HepG2 (cell line): ENCODE data around the gene AHNAK. TPM values are rescaled to one million over a fixed set of nuclear protein-coding genes. Genes with fewer than 3 reads are reported as not detected.

Experiments used
- ATAC-seq: fragments of 200-7000 bp; cut with Tn5 transposase; 3 replicates; pipeline ENCODE4 v1.9.1; 2020; ENCODE audit warnings: mild to moderate bottlenecking, moderate library complexity
- BruUV-seq: library from RNA; stranded (reverse); fragments of 400-500 nt; replicated peaks from 2 replicates; lab custom pipeline; 2021; lab: Mats Ljungman, UMichigan
- CTCF ChIA-PET: fragments of 300-600 bp; formaldehyde crosslinking; extraction: SDS; loops from one replicate; lab custom pipeline; 2021; ENCODE audit warnings: low total read pairs, inconsistent platforms, low intra/inter-chr PET ratio; lab: Yijun Ruan, JAX
- POLR2A ChIA-PET: fragments of 350-600 bp; sonication (Branson Sonifier 250); formaldehyde crosslinking; loops from one replicate; lab custom pipeline; 2020; ENCODE audit warnings: antibody characterized with exemption, inconsistent platforms; lab: Yijun Ruan, JAX
- DNase-seq: peaks from one replicate; pipeline ENCODE4 v3.0.0-alpha.2; 2015; ENCODE audit warnings: low spot score
- FAIRE-seq: peaks from 3 replicates; lab custom pipeline; 2011; peaks lifted over from hg19 to GRCh38; lab: Jason Lieb, UNC
- H2AFZ ChIP-seq: one replicate; pipeline ENCODE4 v1.6.1; 2011; ENCODE audit warnings: low read length, inconsistent platforms
- H3K27ac ChIP-seq: fragments of 300-600 bp; 3 replicates; pipeline ENCODE4 v1.8.0; 2011; ENCODE audit warnings: mixed run types, mild to moderate bottlenecking, mixed read lengths, low read length, inconsistent platforms; ENCODE audit not compliant: insufficient read depth; ENCODE audit errors: extremely low read length
- H3K27me3 ChIP-seq, 2 experiments: fragments of 200-600 bp in 1 of 2; 2 replicates in 1 of 2; 3 replicates in 1 of 2; pipeline versions ENCODE4 v1.6.0 to v1.8.0; 2011; ENCODE audit warnings: low read length in 2 of 2, mild to moderate bottlenecking in 2 of 2, moderate library complexity in 2 of 2, inconsistent platforms in 1 of 2; ENCODE audit not compliant: insufficient read depth in 2 of 2, control insufficient read depth in 1 of 2
- H3K36me3 ChIP-seq, 2 experiments: fragments of 200-600 bp in 1 of 2; replicated peaks in 1 of 2; 2 replicates in 1 of 2; 3 replicates in 1 of 2; pipeline versions ENCODE4 v1.5.1 to v1.8.0; 2011; ENCODE audit warnings: low read length in 2 of 2, inconsistent platforms in 1 of 2; ENCODE audit not compliant: insufficient read depth in 2 of 2, control insufficient read depth in 1 of 2
- H3K4me1 ChIP-seq: 2 replicates; pipeline ENCODE4 v1.5.1; 2012; ENCODE audit warnings: low read length, inconsistent platforms; ENCODE audit not compliant: insufficient read depth
- H3K4me2 ChIP-seq: 2 replicates; pipeline ENCODE4 v1.6.0; 2011; ENCODE audit warnings: low read depth, low read length, inconsistent platforms
- H3K4me3 ChIP-seq, 3 experiments: fragments of 200-600 bp in 1 of 3; sonication (generic), shearing (Covaris generic) in 1 of 3; replicated peaks in 1 of 3; 2 replicates each; pipeline ENCODE4 v1.5.1; 2011 to 2016; ENCODE audit warnings: low read length in 3 of 3, inconsistent platforms in 2 of 3, low read depth in 2 of 3, mild to moderate bottlenecking in 2 of 3, control low read depth in 1 of 3, mixed read lengths in 1 of 3; ENCODE audit not compliant: insufficient read depth in 1 of 3
- H3K79me2 ChIP-seq: one replicate; pipeline ENCODE4 v1.6.1; 2011; ENCODE audit warnings: low read length, inconsistent platforms; ENCODE audit not compliant: insufficient read depth
- H3K9ac ChIP-seq: 2 replicates; pipeline ENCODE4 v1.6.0; 2011; ENCODE audit warnings: mild to moderate bottlenecking, low read depth, low read length, inconsistent platforms; ENCODE audit not compliant: insufficient read depth
- H3K9me3 ChIP-seq: 2 replicates; pipeline ENCODE4 v1.5.1; 2012; ENCODE audit warnings: mild to moderate bottlenecking, low read length
- H4K20me1 ChIP-seq: 2 replicates; pipeline ENCODE4 v1.6.0; 2011; ENCODE audit warnings: inconsistent platforms, mild to moderate bottlenecking, low read length, moderate library complexity; ENCODE audit not compliant: insufficient read depth
- FOXP4 ChIP-seq: sonication (generic); formaldehyde crosslinking; IDR thresholded peaks from 2 replicates; pipeline ENCODE4 v1.4.0; 2020; ENCODE audit warnings: missing genetic modification reagents
- POLR2A ChIP-seq, 2 experiments: IDR thresholded peaks; 2 replicates each; pipeline ENCODE4 v1.6.1; 2011; ENCODE audit warnings: low read depth in 2 of 2, low read length in 2 of 2, mild to moderate bottlenecking in 1 of 2, moderate library complexity in 1 of 2; ENCODE audit not compliant: insufficient read depth in 1 of 2
- RBM22 ChIP-seq: fragments of 200-400 bp; formaldehyde crosslinking; optimal IDR thresholded peaks from 2 replicates; pipeline ENCODE3; 2017; ENCODE audit warnings: mild to moderate bottlenecking, low read length, moderate library complexity
- SMAD1 ChIP-seq: sonication (generic); formaldehyde crosslinking; IDR thresholded peaks from 2 replicates; pipeline ENCODE4 v1.4.0; 2020; ENCODE audit warnings: missing genetic modification reagents, low read depth, mild to moderate bottlenecking, borderline replicate concordance
- SUZ12 ChIP-seq: fragments of 150-350 bp; IDR thresholded peaks from 2 replicates; pipeline ENCODE4 v1.6.1; 2014; ENCODE audit warnings: low read depth, low read length
- ZNF781 ChIP-seq: sonication (generic); formaldehyde crosslinking; IDR thresholded peaks from 2 replicates; pipeline ENCODE4 v1.5.1; 2020; ENCODE audit warnings: borderline replicate concordance, mild to moderate bottlenecking, missing genetic modification reagents; ENCODE audit errors: not compliant biosample characterization
- ZSCAN22 ChIP-seq: sonication (generic); formaldehyde crosslinking; IDR thresholded peaks from 2 replicates; pipeline ENCODE4 v1.4.0; 2020; ENCODE audit warnings: mild to moderate bottlenecking, missing genetic modification reagents
- WGBS: methylation state at CpG from one replicate; pipeline ENCODE4 v1.1.6; 2017; ENCODE audit warnings: low lambda C conversion rate; 5-methylcytosine and 5-hydroxymethylcytosine counted together
- in situ Hi-C: cut with HindIII; loops from 2 replicates; pipeline ENCODE4 v1.10.0; 2017; ENCODE audit warnings: low pct_unique_long_range_greater_than_20kb; ENCODE audit not compliant: extremely low pct_ligation_motif_present
- intact Hi-C: fragments of 100-400 bp; cut with micrococcal nuclease; formaldehyde crosslinking; loops from one replicate; pipeline ENCODE4 v1.10.0; 2022; ENCODE audit not compliant: unreplicated experiment
- polyA plus RNA-seq, 8 experiments: library from polyadenylated mRNA; depleted of rRNA in 3 of 8; stranded (reverse) in 7 of 8; unstranded in 1 of 8; fragments of >200 nt; fragmentation: Illumina TruSeq in 4 of 8; extraction: Trizol in 4 of 8; gene quantifications; 2 replicates each; pipeline versions ENCODE4 v1.2.1 to v1.2.3, GENCODE V29; 2011 to 2016; ENCODE audit warnings: low read depth in 4 of 8, missing spikeins in 1 of 8, mixed read lengths in 1 of 8; ENCODE audit not compliant: insufficient read depth in 1 of 8
- total RNA-seq, 5 experiments: library from RNA; depleted of rRNA; stranded (reverse); fragments of >200 nt; fragmentation: Illumina TruSeq; extraction: Trizol; gene quantifications; 2 replicates each; pipeline ENCODE4 v1.2.3, GENCODE V29; 2016; ENCODE audit warnings: low read depth in 1 of 5

The AHNAK gene
- total and polyA plus RNA-seq, 2 of the 13 experiments (the other 11 are each of a cell fraction or from before 2014, with no cell fraction given) = 23.4 to 25.0 TPM

DNA sequence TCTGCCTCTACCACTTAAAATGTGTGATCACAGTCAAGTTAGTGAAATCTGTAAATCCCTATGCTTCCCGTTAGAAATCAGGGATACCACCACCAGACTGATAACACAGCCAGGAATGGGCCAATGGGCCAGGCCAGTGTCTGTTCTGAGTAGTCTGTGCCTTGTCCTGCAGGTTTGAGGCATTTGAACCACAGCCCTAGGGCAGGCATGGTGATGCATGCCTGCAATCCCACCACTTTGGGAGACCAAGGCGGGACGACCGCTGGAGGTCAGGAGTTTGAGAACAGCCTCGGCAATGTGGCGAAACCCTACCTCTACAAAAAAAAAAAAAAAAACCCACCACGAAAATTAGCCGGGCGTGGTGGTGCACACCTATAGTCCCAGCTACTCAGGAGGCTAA is 12.1 kb upstream of the AHNAK start:
- peaks cover 70% of the 10 kb centered on the region for H3K4me1 ChIP-seq
- H3K79me2 ChIP-seq = peaks cover 3% of the 10 kb centered on the region
- H3K4me2 ChIP-seq = no peak overlapping the region
- H3K36me3 ChIP-seq = peaks cover 10 to 51% of the 10 kb centered on the region in 2 experiments
- H4K20me1 ChIP-seq = peaks cover 13% of the 10 kb centered on the region; the same call in 1 of the 2 replicates
- BruUV-seq = no TSS peak
- peak; percentile 25 for TF ChIP-seq RBM22
- TF ChIP-seq FOXP4 = no peak
- TF ChIP-seq SUZ12 = no peak
- TF ChIP-seq ZSCAN22 = no peak
- peak in 1 of 2 experiments; percentile 23; a peak in 1 of 4 replicates for TF ChIP-seq POLR2A (IDR thresholded peaks at IDR 0.05; ENCODE audit: insufficient read depth in 1 of 2, low read depth in 2 of 2, low read length in 2 of 2)
- TF ChIP-seq SMAD1 (CRISPR knock-in tag) = no peak
- no peak for TF ChIP-seq ZNF781 (CRISPR knock-in tag)
- no peak for DNase-seq
- ChIA-PET CTCF (interaction anchor here (2.4 kb wide), 1 partner anchor 16 kb away, joined by 10 read pairs; no protein-coding TSS in a partner anchor), POLR2A (interaction anchor here (0.7 to 1.6 kb wide), 5 partner anchors 12 to 60 kb away, joined by 3 to 5 read pairs (median 3); partner anchors contain the start of genes AHNAK, EEF1G and TUT1)
- no peaks in the 10 kb centered on the region for H3K9me3 ChIP-seq
- no peak overlapping the region for H3K27ac ChIP-seq
- WGBS = 98% methylated on average over 9 of the region's 9 CpGs
- no peak for ATAC-seq
- no peak overlapping the region for H2AFZ ChIP-seq
- no peaks in the 10 kb centered on the region for H3K27me3 ChIP-seq
- FAIRE-seq = no peak
- in situ Hi-C loops = loop anchor here (5.0 kb wide), 1 partner anchor 161 kb away; no protein-coding TSS in a partner anchor
- H3K4me3 ChIP-seq = no peak overlapping the region
- H3K9ac ChIP-seq = no peak overlapping the region
- intact Hi-C loops = no loop called here
